Measurements from ENCODE around the gene OMP.

DNA sequence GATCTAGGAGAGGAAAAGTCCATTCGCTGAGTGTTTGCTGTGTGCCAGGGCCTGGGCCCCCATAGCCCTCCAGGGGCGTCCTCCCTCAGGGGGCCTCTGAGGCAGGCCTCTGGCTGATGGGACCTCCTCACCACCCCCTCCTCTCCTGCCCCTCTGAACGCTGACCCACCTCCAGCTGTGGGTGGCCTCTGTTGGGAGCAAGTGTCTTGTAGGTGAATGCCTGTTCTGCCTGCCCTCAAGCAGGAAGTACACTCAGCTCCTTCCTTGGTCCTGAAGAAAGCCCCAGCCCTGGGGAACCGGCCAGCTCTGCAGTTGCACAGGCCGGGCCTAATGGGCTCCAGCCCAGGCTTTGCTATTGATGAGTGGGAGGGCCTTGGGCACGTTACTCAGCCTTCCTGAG is 28.9 kb downstream of the OMP start:
- TF ChIP-seq, protein P1, sequence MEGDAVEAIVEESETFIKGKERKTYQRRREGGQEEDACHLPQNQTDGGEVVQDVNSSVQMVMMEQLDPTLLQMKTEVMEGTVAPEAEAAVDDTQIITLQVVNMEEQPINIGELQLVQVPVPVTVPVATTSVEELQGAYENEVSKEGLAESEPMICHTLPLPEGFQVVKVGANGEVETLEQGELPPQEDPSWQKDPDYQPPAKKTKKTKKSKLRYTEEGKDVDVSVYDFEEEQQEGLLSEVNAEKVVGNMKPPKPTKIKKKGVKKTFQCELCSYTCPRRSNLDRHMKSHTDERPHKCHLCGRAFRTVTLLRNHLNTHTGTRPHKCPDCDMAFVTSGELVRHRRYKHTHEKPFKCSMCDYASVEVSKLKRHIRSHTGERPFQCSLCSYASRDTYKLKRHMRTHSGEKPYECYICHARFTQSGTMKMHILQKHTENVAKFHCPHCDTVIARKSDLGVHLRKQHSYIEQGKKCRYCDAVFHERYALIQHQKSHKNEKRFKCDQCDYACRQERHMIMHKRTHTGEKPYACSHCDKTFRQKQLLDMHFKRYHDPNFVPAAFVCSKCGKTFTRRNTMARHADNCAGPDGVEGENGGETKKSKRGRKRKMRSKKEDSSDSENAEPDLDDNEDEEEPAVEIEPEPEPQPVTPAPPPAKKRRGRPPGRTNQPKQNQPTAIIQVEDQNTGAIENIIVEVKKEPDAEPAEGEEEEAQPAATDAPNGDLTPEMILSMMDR (IDR thresholded peaks at IDR 0.05) = no peak
- TF ChIP-seq POLR2A (IDR thresholded peaks at IDR 0.05) = no peak
